GM10266 (cell line): ENCODE results near the gene P2RX6.

Experiments
- DNase-seq: peaks from one replicate; pipeline ENCODE4 v3.0.0; 2012; ENCODE audit errors: extremely low spot score
- CTCF ChIP-seq: IDR thresholded peaks from 2 replicates; pipeline ENCODE4 v1.5.1; 2012; ENCODE audit warnings: mild to moderate bottlenecking, low read depth; ENCODE audit not compliant: control insufficient read depth, insufficient read depth; ENCODE audit errors: missing control alignments

Gene P2RX6

DNA sequence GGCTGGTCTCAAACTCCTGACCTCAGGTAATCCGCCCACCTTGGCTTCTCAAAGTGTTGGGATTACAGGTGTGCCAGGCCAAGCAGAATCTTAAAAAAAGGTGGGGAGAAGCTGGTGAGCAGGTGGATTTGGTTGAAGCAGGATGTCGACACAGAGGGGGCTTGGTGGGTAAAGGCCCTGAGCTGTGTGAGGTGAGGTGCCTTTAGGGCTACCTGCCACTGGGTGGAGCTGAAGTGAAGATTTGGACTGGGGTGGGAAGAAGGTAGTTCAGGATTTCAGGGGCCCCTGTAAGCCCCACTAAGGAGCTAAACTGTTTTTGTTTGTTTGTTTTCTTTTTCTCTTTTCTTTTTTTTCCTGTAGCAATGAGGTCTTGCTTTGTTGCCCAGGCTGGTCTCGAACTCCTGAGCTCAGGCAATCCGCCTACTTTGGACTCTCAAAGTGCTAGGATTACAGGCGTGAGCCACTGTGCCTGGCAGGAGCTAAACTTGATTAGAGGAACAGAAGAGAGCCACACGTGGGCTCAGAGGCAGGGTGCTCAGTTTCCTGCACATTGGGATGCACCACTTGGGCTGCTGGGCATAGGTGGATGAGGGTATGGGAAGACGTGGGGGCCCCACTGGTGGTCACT, 6.0 kb downstream of the P2RX6 start:
- DNase-seq: no peak

GRCh38 chr22:21022507-21022906, 7.5 kb downstream of the P2RX6 start:
- no peak for DNase-seq

More for the DNA sequence above, 6.0 kb downstream of the P2RX6 start:
- peak; percentile 46 for TF ChIP-seq CTCF

DNA sequence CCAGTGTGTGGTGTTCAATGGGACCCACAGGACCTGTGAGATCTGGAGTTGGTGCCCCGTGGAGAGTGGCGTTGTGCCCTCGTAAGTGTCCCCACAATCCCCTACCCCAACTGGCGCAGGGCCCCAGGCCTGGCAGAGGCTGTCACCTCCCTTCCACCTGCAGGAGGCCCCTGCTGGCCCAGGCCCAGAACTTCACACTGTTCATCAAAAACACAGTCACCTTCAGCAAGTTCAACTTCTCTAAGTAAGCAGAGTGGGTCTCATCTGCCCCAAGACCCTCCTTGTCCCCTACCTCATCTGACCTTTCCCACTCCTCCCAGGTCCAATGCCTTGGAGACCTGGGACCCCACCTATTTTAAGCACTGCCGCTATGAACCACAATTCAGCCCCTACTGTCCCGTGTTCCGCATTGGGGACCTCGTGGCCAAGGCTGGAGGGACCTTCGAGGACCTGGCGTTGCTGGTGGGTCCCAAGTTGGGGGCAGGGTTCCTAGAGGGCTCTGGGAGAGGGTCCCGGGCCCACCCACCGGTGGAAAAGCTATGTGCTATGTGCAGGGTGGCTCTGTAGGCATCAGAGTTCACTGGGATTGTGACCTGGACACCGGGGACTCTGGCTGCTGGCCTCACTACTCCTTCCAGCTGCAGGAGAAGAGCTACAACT, 8.1 kb downstream of the P2RX6 start:
- DNase-seq: no peak
- no peak for TF ChIP-seq CTCF

More at GRCh38 chr22:21022507-21022906, 7.5 kb downstream of the P2RX6 start:
- no peak for TF ChIP-seq CTCF

DNA sequence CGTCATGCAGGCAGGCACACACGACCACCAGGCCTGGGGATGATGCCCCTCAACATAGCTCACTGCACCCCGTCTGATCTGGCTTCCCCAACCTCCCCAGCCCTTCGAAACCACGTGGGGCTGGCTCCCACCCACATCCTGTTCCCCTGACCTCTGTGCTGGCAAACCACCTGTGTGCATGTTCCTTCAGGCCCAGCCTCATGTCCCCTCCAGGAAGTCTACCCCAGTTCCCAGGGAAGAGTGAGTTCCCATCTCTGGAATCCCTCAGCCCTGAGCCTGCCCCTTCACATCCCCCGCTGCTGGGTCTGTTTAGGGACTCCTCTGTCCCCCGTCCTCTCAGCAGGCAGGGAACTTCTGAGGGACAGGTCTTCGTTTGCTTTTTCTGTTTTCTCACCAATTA, 10.3 kb downstream of the P2RX6 start:
- TF ChIP-seq CTCF: no peak

DNA sequence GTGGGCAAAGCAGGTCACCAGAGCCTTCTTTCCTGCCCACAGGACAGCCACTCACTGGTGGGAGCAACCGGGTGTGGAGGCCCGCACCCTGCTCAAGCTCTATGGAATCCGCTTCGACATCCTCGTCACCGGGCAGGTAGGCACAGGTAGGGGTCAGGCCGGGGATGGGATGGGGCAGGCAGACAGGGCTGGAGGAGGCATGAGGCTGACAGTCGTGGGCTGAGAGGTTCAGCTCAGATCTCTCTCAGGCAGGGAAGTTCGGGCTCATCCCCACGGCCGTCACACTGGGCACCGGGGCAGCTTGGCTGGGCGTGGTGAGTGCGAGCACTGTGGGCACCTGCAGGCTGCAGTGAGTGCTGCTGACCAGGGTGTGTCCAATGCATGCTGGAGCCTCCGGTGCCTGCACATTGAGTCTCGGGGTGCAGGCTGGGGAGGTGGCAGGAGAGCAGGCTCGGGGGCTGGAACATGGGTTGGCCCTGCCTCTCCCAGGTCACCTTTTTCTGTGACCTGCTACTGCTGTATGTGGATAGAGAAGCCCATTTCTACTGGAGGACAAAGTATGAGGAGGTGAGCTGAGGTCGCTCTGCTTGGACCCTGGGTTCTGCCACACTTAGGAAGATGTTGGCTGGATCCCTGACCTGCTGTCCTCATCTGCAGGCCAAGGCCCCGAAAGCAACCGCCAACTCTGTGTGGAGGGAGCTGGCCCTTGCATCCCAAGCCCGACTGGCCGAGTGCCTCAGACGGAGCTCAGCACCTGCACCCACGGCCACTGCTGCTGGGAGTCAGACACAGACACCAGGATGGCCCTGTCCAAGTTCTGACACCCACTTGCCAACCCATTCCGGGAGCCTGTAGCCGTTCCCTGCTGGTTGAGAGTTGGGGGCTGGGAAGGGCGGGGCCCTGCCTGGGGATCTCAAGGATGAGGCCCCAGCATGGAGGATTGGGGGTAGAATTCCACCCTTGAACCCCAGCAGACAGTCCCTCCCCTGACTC, 11.1 kb downstream of the P2RX6 start:
- no peak for TF ChIP-seq CTCF
- DNase-seq: no peak

More for the DNA sequence above, 10.3 kb downstream of the P2RX6 start:
- no peak for DNase-seq

GRCh38 chr22:21026783-21027692, 12.1 kb downstream of the P2RX6 start:
- no peak for TF ChIP-seq CTCF
- no peak for DNase-seq
